GM12891 (cell line): Measurements from ENCODE around the gene WBP4.
"Not testable (repeated sequence)": the region's sequence is repeated elsewhere in the genome, so short reads cannot be mapped to it uniquely, and the experiment has no call there.

Experiments
- DNase-seq: peaks from one replicate; pipeline ENCODE4 v3.0.0; 2011; ENCODE audit warnings: low spot score; ENCODE audit not compliant: insufficient read length
- FAIRE-seq: peaks from 2 replicates; lab custom pipeline; 2011; peaks lifted over from hg19 to GRCh38; lab: Jason Lieb, UNC
- PAX5 ChIP-seq: IDR thresholded peaks from 2 replicates; pipeline ENCODE4 v1.6.1; 2011; ENCODE audit warnings: low read length, moderate library complexity, mild to moderate bottlenecking; ENCODE audit not compliant: insufficient read depth, severe bottlenecking
- POLR2A ChIP-seq: IDR thresholded peaks from 2 replicates; pipeline ENCODE4 v1.6.1; 2011; ENCODE audit warnings: low read depth, low read length, control low read depth
- POLR2AphosphoS5 ChIP-seq: IDR thresholded peaks from 2 replicates; pipeline ENCODE4 v1.6.1; 2011; ENCODE audit warnings: low read depth, low read length, control low read depth
- POU2F2 ChIP-seq: IDR thresholded peaks from 2 replicates; pipeline ENCODE4 v1.6.1; 2011; ENCODE audit warnings: low read depth, mild to moderate bottlenecking, control low read depth, low read length, moderate library complexity
- SPI1 ChIP-seq: IDR thresholded peaks from 2 replicates; pipeline ENCODE4 v1.6.1; 2011; ENCODE audit warnings: low read depth, low read length, control low read depth
- TAF1 ChIP-seq: IDR thresholded peaks from 2 replicates; pipeline ENCODE4 v1.6.1; 2011; ENCODE audit warnings: low read depth, low read length, control low read depth

The WBP4 gene

DNA sequence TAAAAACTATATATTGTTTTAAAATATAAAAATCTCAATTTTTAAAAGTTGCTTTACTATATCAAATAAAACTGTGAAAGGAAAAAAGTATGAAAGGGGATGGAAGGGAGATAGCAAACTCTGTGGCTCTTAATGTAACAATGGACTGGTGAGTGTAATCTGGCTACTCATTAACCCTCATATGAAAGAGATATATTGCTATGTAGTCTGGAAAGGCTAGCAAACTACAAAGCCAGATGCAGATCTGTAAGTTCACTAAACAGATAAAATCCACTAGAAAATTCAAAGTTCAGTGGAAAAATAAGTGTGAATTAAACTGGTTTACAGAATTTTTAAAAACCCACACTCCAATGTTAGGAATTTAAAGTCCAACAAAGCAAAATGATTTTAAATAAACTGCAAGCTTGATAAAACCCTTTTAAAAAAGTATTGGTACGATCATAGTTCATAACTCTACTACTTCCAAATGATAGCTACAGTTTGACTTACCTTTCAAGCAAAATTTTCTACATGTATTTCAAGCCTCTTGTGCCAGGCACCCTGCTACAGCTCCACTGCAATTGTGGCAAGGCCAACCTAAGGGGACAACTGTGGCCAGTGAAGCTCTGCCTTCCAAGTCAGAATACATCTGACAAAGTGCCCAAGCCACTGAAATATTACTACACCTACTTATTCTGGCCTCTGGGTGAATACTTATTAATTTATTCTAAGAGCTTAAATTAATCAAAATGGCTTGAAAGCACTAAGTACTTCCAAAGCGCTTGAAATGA lies 41.5 kb upstream of the WBP4 start:
- TF ChIP-seq PAX5 (no peak), SPI1 (no peak), POLR2AphosphoS5 (no peak), POU2F2 (no peak), POLR2A (no peak), TAF1 (no peak)
- FAIRE-seq (no peak), DNase-seq (no peak)

DNA sequence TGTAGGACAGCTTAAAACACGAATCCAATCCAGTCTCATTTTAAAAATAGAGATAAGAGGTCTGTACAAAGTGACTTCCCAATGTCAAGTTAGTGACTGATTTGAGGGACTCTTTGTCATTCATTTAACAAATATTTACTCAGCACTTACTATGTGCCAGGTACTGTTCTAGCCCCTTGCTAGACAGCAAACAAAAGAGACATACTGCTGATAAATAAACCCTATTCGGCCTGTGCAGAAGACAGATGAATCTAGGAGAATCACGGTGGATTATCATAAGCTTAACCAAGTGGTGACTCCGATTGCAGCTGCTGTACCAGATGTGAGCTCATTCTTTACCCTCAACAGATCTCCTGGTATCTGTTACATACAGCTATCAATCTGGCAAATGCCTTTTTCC lies 35.8 kb upstream of the WBP4 start:
- no peak for DNase-seq
- TF ChIP-seq PAX5 (no peak), POLR2AphosphoS5 (no peak), POLR2A (no peak), POU2F2 (no peak), SPI1 (no peak), TAF1 (no peak)
- FAIRE-seq = no peak

DNA sequence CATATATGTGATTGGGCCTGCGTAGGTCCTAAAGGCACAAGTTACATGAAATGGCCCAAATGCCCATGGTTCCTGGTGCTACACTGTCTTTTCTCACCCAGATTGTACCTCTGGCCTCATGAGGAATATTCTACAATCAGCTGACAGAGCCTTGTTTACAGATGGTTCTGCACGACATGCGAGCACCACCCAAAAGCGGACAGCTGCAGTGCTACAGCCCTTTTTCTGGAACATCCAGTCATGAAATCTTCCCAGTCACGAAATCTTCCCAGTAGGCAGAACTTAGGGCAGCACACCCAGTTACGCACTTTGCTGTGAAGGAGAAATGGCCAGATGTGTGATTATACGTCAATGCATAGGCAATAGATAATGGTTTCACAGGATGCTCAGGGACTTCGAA lies 34.5 kb upstream of the WBP4 start:
- FAIRE-seq (no peak), DNase-seq (no peak)
- TF ChIP-seq TAF1 (no peak), PAX5 (no peak), SPI1 (no peak), POU2F2 (no peak), POLR2A (no peak), POLR2AphosphoS5 (no peak)

DNA sequence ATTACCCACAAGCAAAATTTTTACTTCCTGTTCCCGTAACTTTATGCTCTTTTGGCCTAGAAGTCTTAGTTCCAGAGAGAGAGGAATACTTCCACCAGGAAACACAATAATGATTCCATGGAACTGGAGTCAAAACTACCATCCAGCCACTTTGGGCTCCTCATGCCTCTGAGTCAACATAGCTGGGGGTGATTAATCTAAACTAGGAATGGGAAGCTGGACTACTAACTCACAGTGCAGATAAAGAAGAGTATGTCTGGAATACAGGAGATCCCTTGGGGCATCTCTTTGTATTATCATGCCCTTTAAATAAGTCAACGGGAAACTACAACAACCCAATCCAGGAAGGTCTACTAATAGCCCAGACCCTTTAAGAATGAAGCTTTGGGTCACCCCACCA lies 33.3 kb upstream of the WBP4 start:
- no peak for DNase-seq

GRCh38 chr13:41029629-41030028 lies 31.7 kb upstream of the WBP4 start:
- DNase-seq = no peak
- TF ChIP-seq POLR2A = no peak
- FAIRE-seq = peak; percentile 61

More for the DNA sequence above, 33.3 kb upstream of the WBP4 start:
- no peak for FAIRE-seq
- TF ChIP-seq POLR2A = no peak
- TF ChIP-seq TAF1 = no peak
- TF ChIP-seq POU2F2 = no peak
- no peak for TF ChIP-seq SPI1
- no peak for TF ChIP-seq PAX5
- TF ChIP-seq POLR2AphosphoS5 = no peak

DNA sequence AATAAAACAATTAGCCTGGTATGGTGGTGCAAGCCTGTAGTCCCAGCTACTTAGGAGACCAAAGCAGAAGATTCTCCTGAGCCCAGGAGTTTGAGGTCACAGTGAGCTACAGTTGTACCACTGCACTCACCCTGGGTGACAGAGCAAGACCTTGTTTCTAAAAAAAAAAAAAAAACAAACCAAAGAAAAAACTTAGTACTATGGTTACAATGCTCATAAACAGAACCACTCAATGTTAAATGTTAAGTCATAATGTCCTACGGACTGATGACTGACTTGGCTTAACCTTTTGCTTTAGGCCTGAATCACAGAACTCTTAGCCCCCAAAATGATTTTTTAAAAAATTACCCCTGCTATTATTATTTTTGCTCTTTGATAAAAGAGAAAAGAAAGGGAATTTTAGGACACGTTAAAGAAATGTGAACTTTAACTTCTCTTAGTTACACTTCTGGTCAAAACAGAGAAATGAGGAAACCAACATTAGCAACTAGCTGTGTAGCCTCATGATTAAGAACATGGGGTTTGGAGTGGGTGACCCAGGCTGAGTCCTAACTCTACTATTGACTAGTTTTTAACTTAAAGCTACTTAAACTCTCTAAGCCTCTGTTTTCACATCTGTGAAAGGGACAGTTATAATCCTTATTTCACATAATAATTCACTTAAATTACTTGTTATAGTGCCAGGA lies 28.5 kb upstream of the WBP4 start:
- TF ChIP-seq POU2F2 = no peak
- TF ChIP-seq POLR2AphosphoS5 = no peak
- TF ChIP-seq TAF1 = no peak
- TF ChIP-seq SPI1 = 0 out of 2 replicates have a peak, but pooled peaks have one; percentile 17
- FAIRE-seq (no peak), DNase-seq (no peak)

GRCh38 chr13:41034382-41034781 lies 26.9 kb upstream of the WBP4 start:
- FAIRE-seq (no peak), DNase-seq (no peak)

GRCh38 chr13:41034881-41035280 lies 26.4 kb upstream of the WBP4 start:
- FAIRE-seq (peak; percentile 59), DNase-seq (no peak)
- TF ChIP-seq POLR2A (no peak), SPI1 (peak; percentile 49; the same call in 1 of the 2 replicates)

More at GRCh38 chr13:41034382-41034781, 26.9 kb upstream of the WBP4 start:
- TF ChIP-seq POLR2AphosphoS5 (no peak), POLR2A (no peak), PAX5 (no peak), POU2F2 (no peak), TAF1 (no peak), SPI1 (no peak)

GRCh38 chr13:41036557-41036956 lies 24.8 kb upstream of the WBP4 start:
- DNase-seq, FAIRE-seq: not testable (repeated sequence)

GRCh38 chr13:41039746-41040145 lies 21.6 kb upstream of the WBP4 start:
- TF ChIP-seq POLR2AphosphoS5 (no peak), SPI1 (no peak), POLR2A (no peak), PAX5 (no peak), POU2F2 (no peak), TAF1 (no peak)
- FAIRE-seq (no peak), DNase-seq (no peak)
